Measurements from ENCODE around the gene CPSF7. TPM values are rescaled to one million over a fixed set of nuclear protein-coding genes. Genes with fewer than 3 reads are reported as not detected.

Gene CPSF7
- total RNA-seq, 1 donor from 2014 or later: 10.3 TPM

DNA sequence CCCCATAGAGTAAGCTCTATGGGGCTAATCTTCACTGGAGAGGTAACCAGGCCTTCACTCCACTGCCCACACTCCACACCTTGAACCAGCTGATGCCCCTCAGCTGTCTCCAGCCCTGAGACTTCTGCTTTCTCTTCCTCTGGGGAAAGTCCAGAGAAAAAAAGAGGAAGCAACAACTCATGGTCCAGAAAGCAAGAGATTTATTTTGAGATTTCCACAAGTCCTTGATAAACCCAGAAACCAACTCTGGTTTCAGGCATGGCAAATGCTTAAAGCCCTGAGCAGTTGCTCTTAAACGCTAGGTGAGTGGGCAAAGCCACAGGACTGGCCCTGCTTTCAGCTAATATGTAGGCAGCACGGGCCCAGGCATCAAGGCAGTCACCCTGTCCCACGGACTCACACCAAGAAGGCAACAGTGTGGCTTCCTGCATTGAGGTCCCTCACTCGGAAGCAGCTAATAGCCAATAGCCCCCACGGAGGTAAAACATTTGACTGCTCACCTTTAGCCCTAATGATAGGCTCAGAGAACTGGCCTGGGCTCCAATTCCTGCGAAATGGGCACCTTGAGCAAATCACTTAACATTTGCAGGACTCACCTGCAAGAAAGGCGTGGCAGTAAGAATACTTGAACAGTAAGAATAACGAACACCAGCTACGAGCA is 72.4 kb downstream of the CPSF7 start:
- DNase-seq (ENCODE audit: low read depth in 2 of 2): no peak

- no peak for DNase-seq (ENCODE audit: low read depth in 2 of 2)
These were observed 73.1 kb downstream of the CPSF7 start for GRCh38 chr11:61356706-61357105.

DNA sequence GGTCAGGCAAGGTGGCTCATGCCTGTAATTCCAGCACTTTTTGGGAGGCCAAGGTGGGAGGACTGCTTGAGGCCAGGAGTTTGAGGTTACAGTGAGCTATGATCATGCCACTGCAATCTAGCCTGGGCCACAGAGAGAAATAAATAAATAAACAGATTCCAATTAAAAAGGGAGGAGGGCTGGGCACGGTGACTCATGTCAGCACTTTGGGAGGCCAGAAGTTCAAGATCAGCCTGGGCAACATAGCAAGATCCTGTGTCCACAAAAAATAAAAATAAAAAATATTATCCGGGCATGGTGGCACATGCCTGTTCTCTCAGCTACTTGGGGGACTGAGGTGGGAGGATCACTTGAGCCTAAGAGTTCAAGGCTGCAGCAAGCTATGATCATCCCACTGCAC is 75.6 kb downstream of the CPSF7 start:
- DNase-seq (ENCODE audit: low read depth in 2 of 2): no peak

GRCh38 chr11:61353131-61354067 is 76.4 kb downstream of the CPSF7 start:
- DNase-seq (ENCODE audit: low read depth in 2 of 2): no peak

Other genes starting within 250 kb of the CPSF7 start
- gene PGA3, start 226.5 kb downstream of the CPSF7 start, total RNA-seq: not detected in 2 replicates
- not detected in 2 replicates for gene PGA4, start 207.6 kb downstream of the CPSF7 start, total RNA-seq
- not detected in 2 replicates for gene PGA5, start 188.8 kb downstream of the CPSF7 start, total RNA-seq
- 0.60 and 2.2 TPM in 2 replicates for gene VWCE, start 134.7 kb downstream of the CPSF7 start, total RNA-seq
- 234 and 238 TPM in 2 replicates for gene DDB1, start 96.9 kb downstream of the CPSF7 start, total RNA-seq
- 10.0 and 14.5 TPM in 2 replicates for gene TKFC, start 96.7 kb downstream of the CPSF7 start, total RNA-seq
- 38.1 and 76.4 TPM in 2 replicates for gene CYB561A3, start 68.1 kb downstream of the CPSF7 start, total RNA-seq
- gene TMEM138, start 67.6 kb downstream of the CPSF7 start, total RNA-seq: 8.5 and 16.5 TPM in 2 replicates
- 7.6 and 11.9 TPM in 2 replicates for gene TMEM216, start 37.4 kb downstream of the CPSF7 start, total RNA-seq
- gene SDHAF2, start 149 bp upstream of the CPSF7 start, total RNA-seq: 38.1 and 68.8 TPM in 2 replicates
- not detected in 2 replicates for gene LRRC10B, start 78.8 kb upstream of the CPSF7 start, total RNA-seq
- gene SYT7, start 151.1 kb upstream of the CPSF7 start, total RNA-seq: 0.20 and 0.22 TPM in 2 replicates

All from lung microvascular endothelial cell (primary cell).